Measurements from ENCODE around the gene WWP2.
"Not testable (repeated sequence)": the region's sequence is repeated elsewhere in the genome, so short reads cannot be mapped to it uniquely, and the experiment has no call there.

Gene WWP2

GRCh38 chr16:69745959-69746358 lies 16.2 kb upstream of the WWP2 start:
- no peak for DNase-seq (ENCODE audit: low read depth in 2 of 2)

GRCh38 chr16:69747115-69747514 lies 15.0 kb upstream of the WWP2 start:
- DNase-seq (ENCODE audit: low read depth in 2 of 2), result no peak

GRCh38 chr16:69748694-69749345 lies 13.3 kb upstream of the WWP2 start:
- DNase-seq (ENCODE audit: low read depth in 2 of 2), result no peak

- DNase-seq (ENCODE audit: low read depth in 2 of 2), result no peak
Measured at GRCh38 chr16:69754143-69754468, 8.0 kb upstream of the WWP2 start.

GRCh38 chr16:69754469-69755310 lies 7.4 kb upstream of the WWP2 start, which contains the start of gene NOB1:
NOB1 (minus strand) TSS chr16:69754926; CDS start chr16:69754910, 16 bp downstream.
- peak; percentile 82 to 85 for DNase-seq (ENCODE audit: low read depth in 2 of 2)

GRCh38 chr16:69756705-69757104 lies 5.4 kb upstream of the WWP2 start:
- DNase-seq (ENCODE audit: low read depth in 2 of 2), result no peak

- not testable (repeated sequence) for DNase-seq (ENCODE audit: low read depth in 2 of 2)
Measured at GRCh38 chr16:69757375-69757774, 4.8 kb upstream of the WWP2 start.

GRCh38 chr16:69762814-69763598 lies 874 bp downstream of the WWP2 start:
- no peak for DNase-seq (ENCODE audit: low read depth in 2 of 2)

GRCh38 chr16:69763599-69763942 lies 1.4 kb downstream of the WWP2 start:
- no peak for DNase-seq (ENCODE audit: low read depth in 2 of 2)

- DNase-seq (ENCODE audit: low read depth in 2 of 2), result no peak
Measured at GRCh38 chr16:69767459-69768229, 5.5 kb downstream of the WWP2 start.

GRCh38 chr16:69768666-69769065 lies 6.5 kb downstream of the WWP2 start:
- DNase-seq (ENCODE audit: low read depth in 2 of 2), result no peak

GRCh38 chr16:69769404-69769803 lies 7.3 kb downstream of the WWP2 start:
- no peak for DNase-seq (ENCODE audit: low read depth in 2 of 2)

- no peak for DNase-seq (ENCODE audit: low read depth in 2 of 2)
Measured at GRCh38 chr16:69771651-69771967, 9.5 kb downstream of the WWP2 start.

- DNase-seq (ENCODE audit: low read depth in 2 of 2), result no peak
Measured at GRCh38 chr16:69773260-69773947, 11.3 kb downstream of the WWP2 start.

- no peak for DNase-seq (ENCODE audit: low read depth in 2 of 2)
Measured at GRCh38 chr16:69775563-69775962, 13.4 kb downstream of the WWP2 start.

- DNase-seq (ENCODE audit: low read depth in 2 of 2), result no peak
Measured at GRCh38 chr16:69779724-69780123, 17.6 kb downstream of the WWP2 start.

GRCh38 chr16:69781118-69781517 lies 19.0 kb downstream of the WWP2 start:
- DNase-seq (ENCODE audit: low read depth in 2 of 2), result no peak

- no peak for DNase-seq (ENCODE audit: low read depth in 2 of 2)
Measured at GRCh38 chr16:69784586-69784985, 22.5 kb downstream of the WWP2 start.

- DNase-seq (ENCODE audit: low read depth in 2 of 2), result no peak
Measured at GRCh38 chr16:69787883-69788282, 25.8 kb downstream of the WWP2 start.

GRCh38 chr16:69791391-69791847 lies 29.3 kb downstream of the WWP2 start:
- DNase-seq (ENCODE audit: low read depth in 2 of 2), result not testable (repeated sequence)

- DNase-seq (ENCODE audit: low read depth in 2 of 2), result no peak
Measured at GRCh38 chr16:69793526-69793925, 31.4 kb downstream of the WWP2 start.
